Small intestine (tissue), 7 donors: Measurements from ENCODE around the gene CCDC6. TPM values are rescaled to one million over a fixed set of nuclear protein-coding genes. Genes with fewer than 3 reads are reported as not detected.

ENCODE experiments used
- DNase-seq, 2 donors: peaks; one replicate each; pipeline versions ENCODE4 v3.0.0 to v3.0.0-alpha.2; 2013
- FAIRE-seq: peaks from 2 replicates; lab custom pipeline; 2012; peaks lifted over from hg19 to GRCh38; lab: Jason Lieb, UNC
- H3K27ac ChIP-seq, 3 donors: one replicate each; pipeline ENCODE4 v1.5.1; 2013; ENCODE audit warnings: low read length in 2 of 3, mild to moderate bottlenecking in 2 of 3, control low read depth in 1 of 3, inconsistent platforms in 1 of 3, low read depth in 1 of 3, moderate library complexity in 1 of 3
- H3K27me3 ChIP-seq, 3 donors: one replicate each; pipeline ENCODE4 v1.6.1; 2013; ENCODE audit warnings: low read length in 3 of 3, inconsistent platforms in 1 of 3; ENCODE audit not compliant: control insufficient read depth in 3 of 3, insufficient read depth in 3 of 3
- H3K36me3 ChIP-seq, 3 donors: one replicate each; pipeline ENCODE4 v1.6.1; 2013; ENCODE audit warnings: low read length in 3 of 3, inconsistent platforms in 1 of 3, low read depth in 1 of 3, mild to moderate bottlenecking in 1 of 3, moderate library complexity in 1 of 3; ENCODE audit not compliant: control insufficient read depth in 3 of 3, insufficient read depth in 2 of 3
- H3K4me1 ChIP-seq, 3 donors: one replicate each; pipeline ENCODE4 v1.6.1; 2013; ENCODE audit warnings: low read length in 2 of 3, inconsistent platforms in 1 of 3, low read depth in 1 of 3, mild to moderate bottlenecking in 1 of 3, moderate library complexity in 1 of 3; ENCODE audit not compliant: control insufficient read depth in 3 of 3, insufficient read depth in 2 of 3
- H3K4me3 ChIP-seq, 3 donors: one replicate each; pipeline ENCODE4 v1.5.1; 2013; ENCODE audit warnings: low read length in 3 of 3, control low read depth in 1 of 3, inconsistent platforms in 1 of 3, low read depth in 1 of 3, mild to moderate bottlenecking in 1 of 3, moderate library complexity in 1 of 3
- H3K9me3 ChIP-seq, 2 donors: one replicate each; pipeline ENCODE4 v1.6.1; 2013; ENCODE audit warnings: low read depth in 1 of 2, low read length in 1 of 2; ENCODE audit not compliant: control insufficient read depth in 2 of 2, insufficient read depth in 1 of 2
- WGBS, 3 donors: extraction: QIAGEN DNeasy Blood & Tissue Kit; methylation state at CpG; one replicate each; pipeline ENCODE4 v1.1.7; 2013; 5-methylcytosine and 5-hydroxymethylcytosine counted together
- polyA plus RNA-seq, 4 donors: library from polyadenylated mRNA; stranded (reverse) in 3 of 4; unstranded in 1 of 4; fragments of 200-250 nt in 3 of 4; fragments of 120-200 nt in 1 of 4; gene quantifications; one replicate each; pipeline versions ENCODE4 v1.2.1 to v1.2.3, GENCODE V29; 2013
- donor health status: healthy with polysubstance abuse.
- donor health status: control.
- donor health status: control.
- donor health status: Bipolar disorder and iron deficiency.
- donor health status: healthy.

The CCDC6 gene
- polyA plus RNA-seq, 4 donors: 16.5 to 44.4 (median 24.7) TPM

- peak overlapping the region in 2 of 3 donors; percentile 56 to 57 for H3K27ac ChIP-seq
- peaks cover 15 to 30% (median 30%) of the 10 kb centered on the region in 3 donors for H3K4me1 ChIP-seq
- H3K36me3 ChIP-seq: no peaks in the 10 kb centered on the region
- DNase-seq: peak; percentile 62 to 84
- H3K4me3 ChIP-seq: no peak overlapping the region
- H3K9me3 ChIP-seq: no peaks in the 10 kb centered on the region
- WGBS, 3 donors: 31 to 64% (median 45%) methylated on average over 6 of the region's 6 CpGs
- no peaks in the 10 kb centered on the region for H3K27me3 ChIP-seq
- FAIRE-seq: no peak
Observed at GRCh38 chr10:59868696-59869593, 37.4 kb downstream of the CCDC6 start.

- H3K9me3 ChIP-seq: no peaks in the 10 kb centered on the region
- H3K27me3 ChIP-seq: no peaks in the 10 kb centered on the region
- no peak for DNase-seq
- peaks cover 9 to 22% (median 22%) of the 10 kb centered on the region in 3 donors for H3K4me1 ChIP-seq
- 92 to 94% (median 93%) methylated on average over 7 of the region's 7 CpGs for WGBS, 3 donors
- no peak overlapping the region for H3K27ac ChIP-seq
- no peaks in the 10 kb centered on the region for H3K36me3 ChIP-seq
- FAIRE-seq: no peak
- no peak overlapping the region for H3K4me3 ChIP-seq
Observed at GRCh38 chr10:59867590-59867989, 38.8 kb downstream of the CCDC6 start.

GRCh38 chr10:59865101-59865500 is 41.3 kb downstream of the CCDC6 start:
- H3K4me3 ChIP-seq: no peak overlapping the region
- peaks cover 0 to 6% (median 0%) of the 10 kb centered on the region in 3 donors for H3K36me3 ChIP-seq
- FAIRE-seq: no peak
- peaks cover 4 to 15% (median 7%) of the 10 kb centered on the region in 3 donors for H3K4me1 ChIP-seq
- no peaks in the 10 kb centered on the region for H3K27me3 ChIP-seq
- WGBS, 3 donors: 11 to 41% (median 13%) methylated on average over 5 of the region's 5 CpGs
- H3K9me3 ChIP-seq: peaks cover 0 to 6% of the 10 kb centered on the region in 2 donors
- peak overlapping the region in 1 of 3 donors; percentile 19 for H3K27ac ChIP-seq
- DNase-seq: peak; percentile 60 to 85

- Histone ChIP-seq H3K27ac (no peak overlapping the region), H3K36me3 (peaks cover 0 to 10% (median 0%) of the 10 kb centered on the region in 3 donors), H3K4me1 (peaks cover 4 to 10% (median 7%) of the 10 kb centered on the region in 3 donors)
Observed at GRCh38 chr10:59864141-59864962, 42.0 kb downstream of the CCDC6 start.

GRCh38 chr10:59859570-59859969 is 46.8 kb downstream of the CCDC6 start:
- DNase-seq (no peak), FAIRE-seq (no peak)
- no peaks in the 10 kb centered on the region for H3K27me3 ChIP-seq
- H3K27ac ChIP-seq: no peak overlapping the region
- 85 to 96% (median 93%) methylated on average over 6 of the region's 6 CpGs for WGBS, 3 donors
- peaks cover 0 to 10% (median 0%) of the 10 kb centered on the region in 3 donors for H3K36me3 ChIP-seq
- peaks cover 2 to 19% (median 3%) of the 10 kb centered on the region in 3 donors for H3K4me1 ChIP-seq
- no peak overlapping the region for H3K4me3 ChIP-seq
- peaks cover 0 to 11% of the 10 kb centered on the region in 2 donors for H3K9me3 ChIP-seq

More at GRCh38 chr10:59864141-59864962, 42.0 kb downstream of the CCDC6 start:
- peaks cover 0 to 11% of the 10 kb centered on the region in 2 donors for H3K9me3 ChIP-seq
- FAIRE-seq: no peak
- no peak overlapping the region for H3K4me3 ChIP-seq
- no peaks in the 10 kb centered on the region for H3K27me3 ChIP-seq
- no peak for DNase-seq
- 15 to 52% (median 29%) methylated on average over 5 of the region's 5 CpGs for WGBS, 3 donors

GRCh38 chr10:59857921-59858320 is 48.4 kb downstream of the CCDC6 start:
- peaks cover 4 to 19% (median 8%) of the 10 kb centered on the region in 3 donors for H3K4me1 ChIP-seq
- no peak for FAIRE-seq
- H3K4me3 ChIP-seq: no peak overlapping the region

GRCh38 chr10:59857049-59857448 is 49.3 kb downstream of the CCDC6 start:
- peaks cover 0 to 9% (median 3%) of the 10 kb centered on the region in 3 donors for H3K36me3 ChIP-seq
- no peak for FAIRE-seq
- H3K9me3 ChIP-seq: peaks cover 0 to 11% of the 10 kb centered on the region in 2 donors
- 62 to 73% (median 69%) methylated on average over 3 of the region's 3 CpGs for WGBS, 3 donors
- H3K4me3 ChIP-seq: no peak overlapping the region
- no peaks in the 10 kb centered on the region for H3K27me3 ChIP-seq
- no peak for DNase-seq
- peaks cover 4 to 19% (median 8%) of the 10 kb centered on the region in 3 donors for H3K4me1 ChIP-seq
- H3K27ac ChIP-seq: no peak overlapping the region

More at GRCh38 chr10:59857921-59858320, 48.4 kb downstream of the CCDC6 start:
- no peak for DNase-seq
- Histone ChIP-seq H3K27ac (no peak overlapping the region), H3K36me3 (peaks cover 0 to 10% (median 0%) of the 10 kb centered on the region in 3 donors), H3K27me3 (no peaks in the 10 kb centered on the region), H3K9me3 (peaks cover 0 to 11% of the 10 kb centered on the region in 2 donors)
- WGBS, 3 donors: 91 to 97% (median 95%) methylated on average over 3 of the region's 3 CpGs

GRCh38 chr10:59856104-59856503 is 50.3 kb downstream of the CCDC6 start:
- DNase-seq: peak; percentile 31 to 44
- peaks cover 0 to 8% (median 3%) of the 10 kb centered on the region in 3 donors for H3K36me3 ChIP-seq
- no peak overlapping the region for H3K27ac ChIP-seq
- H3K4me1 ChIP-seq: peaks cover 4 to 19% (median 8%) of the 10 kb centered on the region in 3 donors
- H3K4me3 ChIP-seq: no peak overlapping the region
- FAIRE-seq: no peak
- H3K9me3 ChIP-seq: peaks cover 0 to 10% of the 10 kb centered on the region in 2 donors
- no peaks in the 10 kb centered on the region for H3K27me3 ChIP-seq
- 29 to 62% (median 47%) methylated on average over 3 of the region's 3 CpGs for WGBS, 3 donors
